Neuronal stem cell (in vitro differentiated cells): ENCODE measurements around the gene PTPRT.

ENCODE experiments used
- DNase-seq: peaks from one replicate; pipeline ENCODE4 v3.0.0-alpha.2; 2013; ENCODE audit warnings: low spot score
- H2AFZ ChIP-seq: one replicate; pipeline ENCODE4 v1.6.1; 2013; ENCODE audit warnings: mild to moderate bottlenecking, low read length, inconsistent platforms
- H2AK5ac ChIP-seq: 2 replicates; pipeline ENCODE4 v1.6.1; 2013; ENCODE audit warnings: low read depth, mild to moderate bottlenecking, inconsistent platforms, low read length, moderate library complexity, mixed read lengths
- H2BK120ac ChIP-seq: 2 replicates; pipeline ENCODE4 v1.6.1; 2013; ENCODE audit warnings: low read depth, mild to moderate bottlenecking, inconsistent platforms, low read length, moderate library complexity, mixed read lengths
- H2BK12ac ChIP-seq: one replicate; pipeline ENCODE4 v1.6.1; 2013; ENCODE audit warnings: low read length, inconsistent platforms
- H2BK15ac ChIP-seq: 2 replicates; pipeline ENCODE4 v1.6.1; 2013; ENCODE audit warnings: mild to moderate bottlenecking, low read length, inconsistent platforms, mixed read lengths
- H2BK5ac ChIP-seq: one replicate; pipeline ENCODE4 v1.6.1; 2013; ENCODE audit warnings: inconsistent platforms, mild to moderate bottlenecking, low read length, moderate library complexity
- H3K14ac ChIP-seq: one replicate; pipeline ENCODE4 v1.6.1; 2013; ENCODE audit warnings: low read length, inconsistent platforms
- H3K18ac ChIP-seq: 2 replicates; pipeline ENCODE4 v1.6.1; 2013; ENCODE audit warnings: low read length, inconsistent platforms
- H3K23ac ChIP-seq: 2 replicates; pipeline ENCODE4 v1.6.1; 2013; ENCODE audit warnings: low read depth, mild to moderate bottlenecking, mixed read lengths, low read length, inconsistent platforms; ENCODE audit not compliant: poor library complexity
- H3K27ac ChIP-seq: replicated peaks from 3 replicates; pipeline ENCODE4 v1.5.1; 2013; ENCODE audit warnings: low read length, inconsistent platforms
- H3K27me3 ChIP-seq, 3 experiments: 2 replicates each; pipeline ENCODE4 v1.6.1; 2013; ENCODE audit warnings: low read length in 3 of 3, mild to moderate bottlenecking in 2 of 3, inconsistent platforms in 1 of 3, low read depth in 1 of 3, mixed read lengths in 1 of 3, moderate library complexity in 1 of 3; ENCODE audit not compliant: control insufficient read depth in 3 of 3, insufficient read depth in 3 of 3
- H3K36me3 ChIP-seq, 2 donors: replicated peaks in 1 of 2; 2 replicates each; pipeline ENCODE4 v1.6.1; 2013; ENCODE audit warnings: low read length in 2 of 2; ENCODE audit not compliant: control insufficient read depth in 2 of 2, insufficient read depth in 2 of 2
- H3K4ac ChIP-seq: 2 replicates; pipeline ENCODE4 v1.6.1; 2013; ENCODE audit warnings: inconsistent platforms, mild to moderate bottlenecking, low read length, moderate library complexity
- H3K4me1 ChIP-seq, 2 donors: 1 replicate in 1 of 2; 2 replicates in 1 of 2; pipeline ENCODE4 v1.6.1; 2013; ENCODE audit warnings: low read length in 2 of 2, low read depth in 1 of 2; ENCODE audit not compliant: control insufficient read depth in 2 of 2, insufficient read depth in 1 of 2
- H3K4me2 ChIP-seq: one replicate; pipeline ENCODE4 v1.6.1; 2013; ENCODE audit warnings: mild to moderate bottlenecking, low read length, inconsistent platforms; ENCODE audit not compliant: insufficient read depth, poor library complexity, severe bottlenecking
- H3K4me3 ChIP-seq, 2 donors: 2 replicates each; pipeline ENCODE4 v1.5.1; 2013; ENCODE audit warnings: low read length in 2 of 2, mild to moderate bottlenecking in 2 of 2, inconsistent platforms in 1 of 2, moderate library complexity in 1 of 2
- H3K79me1 ChIP-seq: one replicate; pipeline ENCODE4 v1.6.1; 2013; ENCODE audit warnings: low read depth, mild to moderate bottlenecking, inconsistent platforms, low read length, moderate library complexity
- H3K9ac ChIP-seq: one replicate; pipeline ENCODE4 v1.6.1; 2013; ENCODE audit warnings: mild to moderate bottlenecking, low read depth, low read length, inconsistent platforms; ENCODE audit not compliant: poor library complexity
- H3K9me3 ChIP-seq, 2 donors: replicated peaks in 1 of 2; 2 replicates each; pipeline versions ENCODE3 to v1.6.1; 2013; ENCODE audit warnings: low read length in 2 of 2, mild to moderate bottlenecking in 2 of 2, inconsistent platforms in 1 of 2, low read depth in 1 of 2, mixed read lengths in 1 of 2, moderate library complexity in 1 of 2; ENCODE audit not compliant: control insufficient read depth in 2 of 2, insufficient read depth in 1 of 2
- H4K8ac ChIP-seq: one replicate; pipeline ENCODE4 v1.6.1; 2013; ENCODE audit warnings: low read depth, mild to moderate bottlenecking, inconsistent platforms, low read length, moderate library complexity
- H4K91ac ChIP-seq: one replicate; pipeline ENCODE4 v1.6.1; 2013; ENCODE audit warnings: low read length, low read depth, mild to moderate bottlenecking, inconsistent platforms; ENCODE audit not compliant: poor library complexity
- WGBS, 2 donors: extraction: QIAGEN DNeasy Blood & Tissue Kit; methylation state at CpG; one replicate each; pipeline ENCODE4 v1.1.7; 2013; ENCODE audit warnings: missing lambda C conversion rate in 2 of 2, mixed read lengths in 1 of 2; ENCODE audit not compliant: insufficient read length in 2 of 2, insufficient replicate concordance in 1 of 2; ENCODE audit errors: extremely low coverage in 2 of 2; 5-methylcytosine and 5-hydroxymethylcytosine counted together

The PTPRT gene

GRCh38 chr20:42957018-42957703 is 232.5 kb downstream of the PTPRT start:
- H3K79me1 ChIP-seq = no peaks in the 10 kb centered on the region
- WGBS, 2 donors = no CpG with 5 or more reads among the region's 9 CpGs
- H3K18ac ChIP-seq = no peak overlapping the region
- H3K36me3 ChIP-seq = no peaks in the 10 kb centered on the region
- H2AK5ac ChIP-seq = no peak overlapping the region
- H2BK120ac ChIP-seq = no peak overlapping the region
- no peak for DNase-seq
- H3K27ac ChIP-seq = no peak overlapping the region
- H3K27me3 ChIP-seq = no peaks in the 10 kb centered on the region
- no peak overlapping the region for H3K14ac ChIP-seq
- H3K4me1 ChIP-seq = no peaks in the 10 kb centered on the region
- no peak overlapping the region for H3K4me2 ChIP-seq
- H2BK12ac ChIP-seq = no peak overlapping the region
- H4K8ac ChIP-seq = no peak overlapping the region
- no peak overlapping the region for H3K9ac ChIP-seq
- H3K4me3 ChIP-seq = no peak overlapping the region
- peaks cover 0 to 4% of the 10 kb centered on the region in 2 donors for H3K9me3 ChIP-seq
- H3K4ac ChIP-seq = no peak overlapping the region
- no peak overlapping the region for H2BK5ac ChIP-seq
- no peak overlapping the region for H3K23ac ChIP-seq
- no peak overlapping the region for H4K91ac ChIP-seq
- H2AFZ ChIP-seq = no peak overlapping the region
- no peak overlapping the region for H2BK15ac ChIP-seq

DNA sequence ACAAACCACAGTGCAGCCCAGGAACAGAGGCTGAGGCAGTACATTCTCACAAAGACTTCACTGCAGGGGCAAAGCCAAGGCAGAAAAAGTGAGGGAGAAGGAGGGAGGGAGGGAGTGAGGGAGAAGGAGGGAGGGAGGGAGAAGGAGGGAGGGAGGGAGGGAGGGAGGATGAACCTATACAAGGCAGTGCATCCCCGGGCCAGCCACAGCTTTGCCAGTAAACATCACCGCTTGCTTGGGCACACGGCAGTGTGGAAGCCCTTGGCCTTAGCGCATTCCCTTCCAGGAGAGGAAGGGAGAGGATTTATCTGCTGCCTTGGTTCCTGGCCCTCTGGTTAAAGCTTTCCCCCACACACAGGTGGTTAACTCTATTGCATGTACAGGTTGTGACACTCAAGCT is 234.0 kb downstream of the PTPRT start:
- Histone ChIP-seq H3K9ac (no peak overlapping the region), H2BK12ac (no peak overlapping the region), H4K8ac (no peak overlapping the region), H3K9me3 (no peaks in the 10 kb centered on the region), H2BK5ac (no peak overlapping the region), H2BK120ac (no peak overlapping the region), H3K4me3 (no peak overlapping the region), H3K27me3 (no peaks in the 10 kb centered on the region), H3K14ac (no peak overlapping the region), H4K91ac (no peak overlapping the region), H3K27ac (no peak overlapping the region), H3K4me1 (no peaks in the 10 kb centered on the region), H3K23ac (no peak overlapping the region), H2AFZ (no peak overlapping the region), H2BK15ac (no peak overlapping the region), H3K4me2 (no peak overlapping the region), H3K79me1 (no peaks in the 10 kb centered on the region), H3K4ac (no peak overlapping the region), H3K18ac (no peak overlapping the region), H3K36me3 (no peaks in the 10 kb centered on the region), H2AK5ac (no peak overlapping the region)
- no CpG with 5 or more reads among the region's 4 CpGs for WGBS, 2 donors
- DNase-seq = no peak

GRCh38 chr20:42954951-42955350 is 234.8 kb downstream of the PTPRT start:
- no peak overlapping the region for H4K91ac ChIP-seq
- H2AK5ac ChIP-seq = no peak overlapping the region
- H2BK12ac ChIP-seq = no peak overlapping the region
- H3K27me3 ChIP-seq = no peaks in the 10 kb centered on the region
- no CpG with 5 or more reads among the region's 5 CpGs for WGBS, 2 donors
- H3K23ac ChIP-seq = no peak overlapping the region
- H3K79me1 ChIP-seq = no peaks in the 10 kb centered on the region
- H3K4me3 ChIP-seq = no peak overlapping the region
- H3K4me1 ChIP-seq = no peaks in the 10 kb centered on the region
- H3K18ac ChIP-seq = no peak overlapping the region
- no peaks in the 10 kb centered on the region for H3K9me3 ChIP-seq
- H3K36me3 ChIP-seq = no peaks in the 10 kb centered on the region
- no peak overlapping the region for H3K14ac ChIP-seq
- H2BK120ac ChIP-seq = no peak overlapping the region
- H3K4me2 ChIP-seq = no peak overlapping the region
- H3K4ac ChIP-seq = no peak overlapping the region
- DNase-seq = no peak
- no peak overlapping the region for H3K27ac ChIP-seq
- H3K9ac ChIP-seq = no peak overlapping the region
- H2AFZ ChIP-seq = no peak overlapping the region
- no peak overlapping the region for H2BK5ac ChIP-seq
- H2BK15ac ChIP-seq = no peak overlapping the region
- no peak overlapping the region for H4K8ac ChIP-seq

GRCh38 chr20:42949950-42950349 is 239.8 kb downstream of the PTPRT start:
- Histone ChIP-seq H3K4me3 (no peak overlapping the region), H3K18ac (no peak overlapping the region)

More at GRCh38 chr20:42949950-42950349, 239.8 kb downstream of the PTPRT start:
- Histone ChIP-seq H3K36me3 (no peaks in the 10 kb centered on the region), H3K9me3 (no peaks in the 10 kb centered on the region), H3K27ac (no peak overlapping the region), H4K91ac (no peak overlapping the region), H2AFZ (no peak overlapping the region), H2BK120ac (no peak overlapping the region), H3K4me2 (no peak overlapping the region), H4K8ac (no peak overlapping the region), H2BK12ac (no peak overlapping the region), H3K23ac (no peak overlapping the region), H3K4ac (no peak overlapping the region), H3K9ac (no peak overlapping the region), H2BK5ac (no peak overlapping the region), H3K79me1 (no peaks in the 10 kb centered on the region), H3K14ac (no peak overlapping the region), H2AK5ac (no peak overlapping the region), H2BK15ac (no peak overlapping the region), H3K4me1 (peaks cover 0 to 5% of the 10 kb centered on the region in 2 donors), H3K27me3 (no peaks in the 10 kb centered on the region)
- WGBS, 2 donors = no CpG with 5 or more reads among the region's 7 CpGs
- DNase-seq = no peak
